Measurements from ENCODE around the gene HOATZ. TPM values are rescaled to one million over a fixed set of nuclear protein-coding genes. Genes with fewer than 3 reads are reported as not detected.

The HOATZ gene
- total RNA-seq, 1 donor from 2014 or later: not detected

GRCh38 chr11:111548525-111548924, 33.9 kb downstream of the HOATZ start:
- Mint-ChIP-seq H3K27me3 (ENCODE audit: unreplicated experiment) (no peaks in the 10 kb centered on the region), H3K9me3 (ENCODE audit: unreplicated experiment) (no peaks in the 10 kb centered on the region), H3K36me3 (ENCODE audit: low read depth, unreplicated experiment) (peaks cover 56% of the 10 kb centered on the region), H3K27ac (ENCODE audit: unreplicated experiment) (no peak overlapping the region), H3K4me1 (ENCODE audit: unreplicated experiment) (peaks cover 2% of the 10 kb centered on the region), H3K4me3 (ENCODE audit: unreplicated experiment) (no peak overlapping the region)
- no peak for DNase-seq (ENCODE audit: low spot score)
- no peak for TF ChIP-seq CTCF (IDR thresholded peaks at IDR 0.05; ENCODE audit: unreplicated experiment)

GRCh38 chr11:111549196-111549868, 34.8 kb downstream of the HOATZ start:
- TF ChIP-seq CTCF (IDR thresholded peaks at IDR 0.05; ENCODE audit: unreplicated experiment): no peak
- DNase-seq (ENCODE audit: low spot score): no peak
- H3K4me1 Mint-ChIP-seq (ENCODE audit: unreplicated experiment): peaks cover 2% of the 10 kb centered on the region
- H3K27ac Mint-ChIP-seq (ENCODE audit: unreplicated experiment): no peak overlapping the region
- H3K27me3 Mint-ChIP-seq (ENCODE audit: unreplicated experiment): peaks cover 1% of the 10 kb centered on the region
- H3K36me3 Mint-ChIP-seq (ENCODE audit: low read depth, unreplicated experiment): peaks cover 55% of the 10 kb centered on the region
- H3K9me3 Mint-ChIP-seq (ENCODE audit: unreplicated experiment): no peaks in the 10 kb centered on the region
- no peak overlapping the region for H3K4me3 Mint-ChIP-seq (ENCODE audit: unreplicated experiment)

GRCh38 chr11:111549869-111550203, 35.3 kb downstream of the HOATZ start:
- Mint-ChIP-seq H3K9me3 (ENCODE audit: unreplicated experiment) (no peaks in the 10 kb centered on the region), H3K4me3 (ENCODE audit: unreplicated experiment) (no peak overlapping the region), H3K27ac (ENCODE audit: unreplicated experiment) (no peak overlapping the region), H3K36me3 (ENCODE audit: low read depth, unreplicated experiment) (peaks cover 56% of the 10 kb centered on the region), H3K27me3 (ENCODE audit: unreplicated experiment) (peaks cover 1% of the 10 kb centered on the region), H3K4me1 (ENCODE audit: unreplicated experiment) (peaks cover 2% of the 10 kb centered on the region)
- DNase-seq (ENCODE audit: low spot score): no peak
- TF ChIP-seq CTCF (IDR thresholded peaks at IDR 0.05; ENCODE audit: unreplicated experiment): no peak

GRCh38 chr11:111550258-111550657, 35.7 kb downstream of the HOATZ start:
- Mint-ChIP-seq H3K4me1 (ENCODE audit: unreplicated experiment) (peaks cover 2% of the 10 kb centered on the region), H3K4me3 (ENCODE audit: unreplicated experiment) (no peak overlapping the region), H3K27ac (ENCODE audit: unreplicated experiment) (no peak overlapping the region)

More at GRCh38 chr11:111550258-111550657, 35.7 kb downstream of the HOATZ start:
- TF ChIP-seq CTCF (IDR thresholded peaks at IDR 0.05; ENCODE audit: unreplicated experiment): no peak
- DNase-seq (ENCODE audit: low spot score): no peak
- Mint-ChIP-seq H3K36me3 (ENCODE audit: low read depth, unreplicated experiment) (peaks cover 58% of the 10 kb centered on the region), H3K27me3 (ENCODE audit: unreplicated experiment) (peaks cover 1% of the 10 kb centered on the region), H3K9me3 (ENCODE audit: unreplicated experiment) (no peaks in the 10 kb centered on the region)
